Measurements from ENCODE around the gene RHOBTB3.
A peak's percentile ranks its signal among the peaks of the same experiment; 100 is the strongest.
"Not testable (repeated sequence)": the region's sequence is repeated elsewhere in the genome, so short reads cannot be mapped to it uniquely, and the experiment has no call there.

Gene RHOBTB3

GRCh38 chr5:95822542-95823181 is 91.5 kb downstream of the RHOBTB3 start, which contains the start of gene GLRX:
Gene GLRX (minus strand): TSS chr5:95822726. CDS start chr5:95822662, 64 bp downstream.
- peak; percentile 57 for DNase-seq

GRCh38 chr5:95823218-95823737 is 92.1 kb downstream of the RHOBTB3 start:
- DNase-seq = no peak

- DNase-seq = peak; percentile 65
Observed at GRCh38 chr5:95823738-95824609, 92.8 kb downstream of the RHOBTB3 start.

- no peak for DNase-seq
Observed at GRCh38 chr5:95824747-95825146, 93.6 kb downstream of the RHOBTB3 start.

- no peak for DNase-seq
Observed at GRCh38 chr5:95825495-95825894, 94.4 kb downstream of the RHOBTB3 start.

- DNase-seq = no peak
Observed at GRCh38 chr5:95826949-95827891, 96.1 kb downstream of the RHOBTB3 start.

GRCh38 chr5:95827892-95828246 is 96.7 kb downstream of the RHOBTB3 start:
- DNase-seq = no peak

- no peak for DNase-seq
Observed at GRCh38 chr5:95830226-95830625, 99.1 kb downstream of the RHOBTB3 start.

GRCh38 chr5:95832664-95833063 is 101.5 kb downstream of the RHOBTB3 start:
- DNase-seq = no peak

GRCh38 chr5:95835682-95836385 is 104.7 kb downstream of the RHOBTB3 start:
- DNase-seq = no peak

GRCh38 chr5:95836544-95836943 is 105.4 kb downstream of the RHOBTB3 start:
- no peak for DNase-seq

- not testable (repeated sequence) for DNase-seq
Observed at GRCh38 chr5:95836971-95837370, 105.8 kb downstream of the RHOBTB3 start.

GRCh38 chr5:95837492-95837891 is 106.4 kb downstream of the RHOBTB3 start:
- no peak for DNase-seq

- DNase-seq = no peak
Observed at GRCh38 chr5:95838001-95838520, 106.9 kb downstream of the RHOBTB3 start.

- no peak for DNase-seq
Observed at GRCh38 chr5:95838556-95838955, 107.4 kb downstream of the RHOBTB3 start.

- no peak for DNase-seq
Observed at GRCh38 chr5:95839658-95840057, 108.5 kb downstream of the RHOBTB3 start.

GRCh38 chr5:95840956-95841705 is 110.0 kb downstream of the RHOBTB3 start:
- no peak for DNase-seq

GRCh38 chr5:95841914-95842812 is 111.0 kb downstream of the RHOBTB3 start:
- no peak for DNase-seq

- DNase-seq = no peak
Observed at GRCh38 chr5:95842854-95843544, 111.9 kb downstream of the RHOBTB3 start.
